GM23338 (cell line): ENCODE measurements around the gene DEPDC5. TPM values are rescaled to one million over a fixed set of nuclear protein-coding genes. Genes with fewer than 3 reads are reported as not detected.
A peak's percentile ranks its signal among the peaks of the same experiment; 100 is the strongest.

Experiments
- ATAC-seq: fragments of 200-7000 bp; cut with Tn5 transposase; 3 replicates; pipeline ENCODE4 v1.9.1; 2020
- DNase-seq: peaks from one replicate; pipeline ENCODE4 v3.0.0-alpha.2; 2015; ENCODE audit warnings: low spot score
- H2AFZ ChIP-seq: fragments of 200-600 bp; sonication (generic); 2 replicates; pipeline ENCODE4 v1.8.0; 2016; ENCODE audit warnings: antibody characterized with exemption, mild to moderate bottlenecking, moderate library complexity
- H3F3A ChIP-seq: fragments of 200-600 bp; sonication (generic); replicated peaks from 2 replicates; pipeline ENCODE4 v1.8.0; 2017; ENCODE audit warnings: antibody characterized with exemption, mixed run types, low read depth
- H3K27ac ChIP-seq: fragments of 200-600 bp; sonication (generic); 2 replicates; pipeline ENCODE4 v1.6.1; 2016; ENCODE audit warnings: low read depth
- H3K27me3 ChIP-seq: fragments of 200-600 bp; sonication (generic); 2 replicates; pipeline ENCODE4 v1.8.0; 2016; ENCODE audit warnings: mild to moderate bottlenecking, mixed run types, moderate library complexity; ENCODE audit not compliant: insufficient read depth
- H3K36me3 ChIP-seq: fragments of 200-600 bp; sonication (generic); 2 replicates; pipeline ENCODE4 v1.8.0; 2016; ENCODE audit warnings: mild to moderate bottlenecking; ENCODE audit not compliant: insufficient read depth
- H3K4me1 ChIP-seq: fragments of 200-600 bp; sonication (generic); 2 replicates; pipeline ENCODE4 v1.8.0; 2016; ENCODE audit warnings: mild to moderate bottlenecking, moderate library complexity; ENCODE audit not compliant: insufficient read depth
- H3K4me2 ChIP-seq: fragments of 200-600 bp; sonication (generic); 2 replicates; pipeline ENCODE4 v1.7.1; 2017; ENCODE audit warnings: mixed run types
- H3K4me3 ChIP-seq: fragments of 200-600 bp; sonication (generic); 2 replicates; pipeline ENCODE4 v1.6.1; 2016; ENCODE audit warnings: mixed run types
- H3K79me2 ChIP-seq: fragments of 200-600 bp; sonication (generic); replicated peaks from 2 replicates; pipeline ENCODE4 v1.8.0; 2017; ENCODE audit warnings: mild to moderate bottlenecking; ENCODE audit not compliant: insufficient read depth
- H3K9me2 ChIP-seq: fragments of 200-600 bp; sonication (generic); 2 replicates; pipeline ENCODE4 v1.8.0; 2017; ENCODE audit not compliant: insufficient read depth
- H4K20me1 ChIP-seq: fragments of 200-600 bp; sonication (generic); replicated peaks from 2 replicates; pipeline ENCODE4 v1.8.0; 2017; ENCODE audit warnings: mild to moderate bottlenecking; ENCODE audit not compliant: insufficient read depth
- H3K27ac Mint-ChIP-seq: 2 replicates; pipeline ENCODE4 v1.8.0; 2020; ENCODE audit warnings: inconsistent platforms, mild to moderate bottlenecking, moderate library complexity, mixed read lengths
- H3K27me3 Mint-ChIP-seq: 3 replicates; pipeline ENCODE4 v1.8.0; 2022; ENCODE audit warnings: low read depth, mild to moderate bottlenecking, moderate library complexity, mixed read lengths, inconsistent platforms; ENCODE audit not compliant: insufficient read depth, poor library complexity
- H3K36me3 Mint-ChIP-seq: 3 replicates; pipeline ENCODE4 v1.8.0; 2021; ENCODE audit warnings: low read depth, mild to moderate bottlenecking, inconsistent platforms, moderate library complexity, mixed read lengths
- H3K4me1 Mint-ChIP-seq: 3 replicates; pipeline ENCODE4 v1.8.0; 2020; ENCODE audit warnings: mild to moderate bottlenecking, inconsistent platforms, mixed read lengths
- H3K4me3 Mint-ChIP-seq: 3 replicates; pipeline ENCODE4 v1.8.0; 2021; ENCODE audit warnings: moderate library complexity, mild to moderate bottlenecking, inconsistent platforms, mixed read lengths
- H3K9me3 Mint-ChIP-seq: 3 replicates; pipeline ENCODE4 v1.8.0; 2020; ENCODE audit warnings: moderate library complexity, mild to moderate bottlenecking, inconsistent platforms, mixed read lengths
- CREB1 ChIP-seq: fragments of 250-450 bp; sonication (Bioruptor Pico); IDR thresholded peaks from 2 replicates; pipeline ENCODE4 v1.5.0; 2020; ENCODE audit warnings: low read depth, mild to moderate bottlenecking, moderate library complexity
- EZH2 ChIP-seq: fragments of 200-600 bp; sonication (generic); IDR thresholded peaks from one replicate; pipeline ENCODE4 v1.8.0; 2017; ENCODE audit warnings: antibody characterized with exemption, mild to moderate bottlenecking, low read depth; ENCODE audit not compliant: unreplicated experiment
- EZH2phosphoT487 ChIP-seq: fragments of 200-600 bp; sonication (generic); IDR thresholded peaks from one replicate; pipeline ENCODE4 v1.8.1; 2018; ENCODE audit warnings: antibody characterized with exemption; ENCODE audit not compliant: unreplicated experiment
- JUNB ChIP-seq: IDR thresholded peaks from one replicate; pipeline ENCODE4 v1.6.1; 2016; ENCODE audit warnings: antibody characterized with exemption; ENCODE audit not compliant: unreplicated experiment
- NANOG ChIP-seq: IDR thresholded peaks from 2 replicates; pipeline ENCODE4 v1.6.1; 2016; ENCODE audit warnings: antibody characterized with exemption, borderline replicate concordance
- POLR2AphosphoS5 ChIP-seq: IDR thresholded peaks from 2 replicates; pipeline ENCODE4 v1.6.1; 2016; ENCODE audit warnings: antibody characterized with exemption, low read depth
- STAT1 ChIP-seq: IDR thresholded peaks from one replicate; pipeline ENCODE4 v1.6.1; 2016; ENCODE audit warnings: antibody characterized with exemption; ENCODE audit not compliant: unreplicated experiment
- ZNF114 ChIP-seq: fragments of 250-450 bp; sonication (Bioruptor Pico); IDR thresholded peaks from 2 replicates; pipeline ENCODE4 v1.5.0; 2020; ENCODE audit warnings: mild to moderate bottlenecking, moderate library complexity
- ZNF331 ChIP-seq: fragments of 250-450 bp; sonication (Bioruptor Pico); IDR thresholded peaks from 2 replicates; pipeline ENCODE4 v1.5.0; 2020; ENCODE audit warnings: low read depth, mild to moderate bottlenecking, moderate library complexity
- polyA plus RNA-seq: library from polyadenylated mRNA; unstranded; fragments of >200 nt; fragmentation: Nextera tagmentation; extraction: Ambion mirVana; gene quantifications from 2 replicates; pipeline ENCODE4 v1.2.1, GENCODE V29; 2016
- total RNA-seq: library from RNA; depleted of rRNA; stranded (reverse); fragments of >200 nt; shearing (Covaris generic); gene quantifications from 2 replicates; pipeline ENCODE4 v1.2.3, GENCODE V29; 2014
- TF ChIP-seq, protein P1 (sequence below), 2 experiments: fragments of 200-600 bp in 1 of 2; sonication (generic) in 1 of 2; conservative IDR thresholded peaks; 2 replicates each; pipeline versions ENCODE4 v1.5.1 to v1.6.1; 2016 to 2017; ENCODE audit warnings: antibody characterized with exemption in 2 of 2, low read depth in 2 of 2, mild to moderate bottlenecking in 2 of 2, moderate library complexity in 1 of 2
- TF ChIP-seq, protein P2 (sequence below): IDR thresholded peaks from 2 replicates; pipeline ENCODE4 v1.6.1; 2016; ENCODE audit warnings: antibody characterized with exemption
- TF ChIP-seq, protein P3 (sequence below): IDR thresholded peaks from one replicate; pipeline ENCODE4 v1.6.1; 2018; ENCODE audit warnings: antibody characterized with exemption; ENCODE audit not compliant: unreplicated experiment
- TF ChIP-seq, protein P4 (sequence below): fragments of 250-450 bp; sonication (Bioruptor Pico); IDR thresholded peaks from 2 replicates; pipeline ENCODE4 v1.5.0; 2020; ENCODE audit warnings: mild to moderate bottlenecking, moderate library complexity

DEPDC5 gene
- total and polyA plus RNA-seq, 2 experiments from 2014 or later, result 18.7 to 19.7 TPM

DNA sequence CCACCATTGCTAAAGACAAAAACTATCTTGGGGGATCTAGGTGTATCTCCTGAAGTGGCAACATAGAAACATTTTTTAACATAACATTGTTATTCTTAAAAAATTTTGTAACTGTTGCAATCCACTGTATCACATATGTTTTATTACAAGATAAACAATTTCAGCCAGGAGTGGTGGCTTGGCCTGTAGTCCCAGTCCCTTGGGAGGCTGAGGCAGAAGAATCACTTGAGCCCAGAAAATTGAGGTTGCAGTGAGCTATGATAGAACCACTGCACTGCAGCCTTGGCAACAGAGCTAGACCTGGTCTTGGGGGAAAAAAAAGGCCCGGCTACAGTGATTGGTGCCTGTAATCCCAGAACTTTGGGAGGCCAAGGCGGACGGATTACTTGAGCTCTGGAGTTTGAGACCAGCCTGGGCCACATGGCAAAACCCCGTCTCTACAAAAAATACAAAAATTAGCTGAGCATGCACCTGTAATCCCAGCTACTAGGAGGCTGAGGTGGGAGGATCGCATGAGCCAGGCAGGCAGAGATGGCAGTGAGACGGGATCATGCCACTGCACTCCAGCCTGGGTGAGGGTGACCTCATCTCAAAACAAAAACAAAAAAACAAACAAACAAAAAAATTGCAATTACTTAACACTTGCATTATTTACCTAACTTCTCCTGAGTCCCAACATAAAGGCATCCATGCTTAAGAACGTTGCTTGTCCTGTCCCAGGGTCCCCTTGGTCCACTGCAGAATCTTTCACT, 1.5 kb upstream of the DEPDC5 start:
- H3K4me3 ChIP-seq, result peak overlapping the region; percentile 58
- DNase-seq (no peak), ATAC-seq (no peak)
- peaks cover 39% of the 10 kb centered on the region for H3K4me1 ChIP-seq
- H3K36me3 Mint-ChIP-seq, result peaks cover 7% of the 10 kb centered on the region
- TF ChIP-seq, protein P1, sequence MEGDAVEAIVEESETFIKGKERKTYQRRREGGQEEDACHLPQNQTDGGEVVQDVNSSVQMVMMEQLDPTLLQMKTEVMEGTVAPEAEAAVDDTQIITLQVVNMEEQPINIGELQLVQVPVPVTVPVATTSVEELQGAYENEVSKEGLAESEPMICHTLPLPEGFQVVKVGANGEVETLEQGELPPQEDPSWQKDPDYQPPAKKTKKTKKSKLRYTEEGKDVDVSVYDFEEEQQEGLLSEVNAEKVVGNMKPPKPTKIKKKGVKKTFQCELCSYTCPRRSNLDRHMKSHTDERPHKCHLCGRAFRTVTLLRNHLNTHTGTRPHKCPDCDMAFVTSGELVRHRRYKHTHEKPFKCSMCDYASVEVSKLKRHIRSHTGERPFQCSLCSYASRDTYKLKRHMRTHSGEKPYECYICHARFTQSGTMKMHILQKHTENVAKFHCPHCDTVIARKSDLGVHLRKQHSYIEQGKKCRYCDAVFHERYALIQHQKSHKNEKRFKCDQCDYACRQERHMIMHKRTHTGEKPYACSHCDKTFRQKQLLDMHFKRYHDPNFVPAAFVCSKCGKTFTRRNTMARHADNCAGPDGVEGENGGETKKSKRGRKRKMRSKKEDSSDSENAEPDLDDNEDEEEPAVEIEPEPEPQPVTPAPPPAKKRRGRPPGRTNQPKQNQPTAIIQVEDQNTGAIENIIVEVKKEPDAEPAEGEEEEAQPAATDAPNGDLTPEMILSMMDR (conservative IDR thresholded peaks at IDR 0.05; ENCODE audit: low read depth in 2 of 2), result no peak
- TF ChIP-seq, protein P2, sequence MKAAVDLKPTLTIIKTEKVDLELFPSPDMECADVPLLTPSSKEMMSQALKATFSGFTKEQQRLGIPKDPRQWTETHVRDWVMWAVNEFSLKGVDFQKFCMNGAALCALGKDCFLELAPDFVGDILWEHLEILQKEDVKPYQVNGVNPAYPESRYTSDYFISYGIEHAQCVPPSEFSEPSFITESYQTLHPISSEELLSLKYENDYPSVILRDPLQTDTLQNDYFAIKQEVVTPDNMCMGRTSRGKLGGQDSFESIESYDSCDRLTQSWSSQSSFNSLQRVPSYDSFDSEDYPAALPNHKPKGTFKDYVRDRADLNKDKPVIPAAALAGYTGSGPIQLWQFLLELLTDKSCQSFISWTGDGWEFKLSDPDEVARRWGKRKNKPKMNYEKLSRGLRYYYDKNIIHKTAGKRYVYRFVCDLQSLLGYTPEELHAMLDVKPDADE, result no peak
- no peak for TF ChIP-seq JUNB
- TF ChIP-seq ZNF331 (CRISPR knock-in tag), result no peak
- TF ChIP-seq STAT1, result no peak
- TF ChIP-seq, protein P3, sequence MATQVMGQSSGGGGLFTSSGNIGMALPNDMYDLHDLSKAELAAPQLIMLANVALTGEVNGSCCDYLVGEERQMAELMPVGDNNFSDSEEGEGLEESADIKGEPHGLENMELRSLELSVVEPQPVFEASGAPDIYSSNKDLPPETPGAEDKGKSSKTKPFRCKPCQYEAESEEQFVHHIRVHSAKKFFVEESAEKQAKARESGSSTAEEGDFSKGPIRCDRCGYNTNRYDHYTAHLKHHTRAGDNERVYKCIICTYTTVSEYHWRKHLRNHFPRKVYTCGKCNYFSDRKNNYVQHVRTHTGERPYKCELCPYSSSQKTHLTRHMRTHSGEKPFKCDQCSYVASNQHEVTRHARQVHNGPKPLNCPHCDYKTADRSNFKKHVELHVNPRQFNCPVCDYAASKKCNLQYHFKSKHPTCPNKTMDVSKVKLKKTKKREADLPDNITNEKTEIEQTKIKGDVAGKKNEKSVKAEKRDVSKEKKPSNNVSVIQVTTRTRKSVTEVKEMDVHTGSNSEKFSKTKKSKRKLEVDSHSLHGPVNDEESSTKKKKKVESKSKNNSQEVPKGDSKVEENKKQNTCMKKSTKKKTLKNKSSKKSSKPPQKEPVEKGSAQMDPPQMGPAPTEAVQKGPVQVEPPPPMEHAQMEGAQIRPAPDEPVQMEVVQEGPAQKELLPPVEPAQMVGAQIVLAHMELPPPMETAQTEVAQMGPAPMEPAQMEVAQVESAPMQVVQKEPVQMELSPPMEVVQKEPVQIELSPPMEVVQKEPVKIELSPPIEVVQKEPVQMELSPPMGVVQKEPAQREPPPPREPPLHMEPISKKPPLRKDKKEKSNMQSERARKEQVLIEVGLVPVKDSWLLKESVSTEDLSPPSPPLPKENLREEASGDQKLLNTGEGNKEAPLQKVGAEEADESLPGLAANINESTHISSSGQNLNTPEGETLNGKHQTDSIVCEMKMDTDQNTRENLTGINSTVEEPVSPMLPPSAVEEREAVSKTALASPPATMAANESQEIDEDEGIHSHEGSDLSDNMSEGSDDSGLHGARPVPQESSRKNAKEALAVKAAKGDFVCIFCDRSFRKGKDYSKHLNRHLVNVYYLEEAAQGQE, result no peak
- no peak for TF ChIP-seq EZH2phosphoT487
- TF ChIP-seq EZH2, result no peak
- TF ChIP-seq ZNF114 (CRISPR knock-in tag), result no peak
- TF ChIP-seq NANOG, result no peak
- TF ChIP-seq, protein P4, sequence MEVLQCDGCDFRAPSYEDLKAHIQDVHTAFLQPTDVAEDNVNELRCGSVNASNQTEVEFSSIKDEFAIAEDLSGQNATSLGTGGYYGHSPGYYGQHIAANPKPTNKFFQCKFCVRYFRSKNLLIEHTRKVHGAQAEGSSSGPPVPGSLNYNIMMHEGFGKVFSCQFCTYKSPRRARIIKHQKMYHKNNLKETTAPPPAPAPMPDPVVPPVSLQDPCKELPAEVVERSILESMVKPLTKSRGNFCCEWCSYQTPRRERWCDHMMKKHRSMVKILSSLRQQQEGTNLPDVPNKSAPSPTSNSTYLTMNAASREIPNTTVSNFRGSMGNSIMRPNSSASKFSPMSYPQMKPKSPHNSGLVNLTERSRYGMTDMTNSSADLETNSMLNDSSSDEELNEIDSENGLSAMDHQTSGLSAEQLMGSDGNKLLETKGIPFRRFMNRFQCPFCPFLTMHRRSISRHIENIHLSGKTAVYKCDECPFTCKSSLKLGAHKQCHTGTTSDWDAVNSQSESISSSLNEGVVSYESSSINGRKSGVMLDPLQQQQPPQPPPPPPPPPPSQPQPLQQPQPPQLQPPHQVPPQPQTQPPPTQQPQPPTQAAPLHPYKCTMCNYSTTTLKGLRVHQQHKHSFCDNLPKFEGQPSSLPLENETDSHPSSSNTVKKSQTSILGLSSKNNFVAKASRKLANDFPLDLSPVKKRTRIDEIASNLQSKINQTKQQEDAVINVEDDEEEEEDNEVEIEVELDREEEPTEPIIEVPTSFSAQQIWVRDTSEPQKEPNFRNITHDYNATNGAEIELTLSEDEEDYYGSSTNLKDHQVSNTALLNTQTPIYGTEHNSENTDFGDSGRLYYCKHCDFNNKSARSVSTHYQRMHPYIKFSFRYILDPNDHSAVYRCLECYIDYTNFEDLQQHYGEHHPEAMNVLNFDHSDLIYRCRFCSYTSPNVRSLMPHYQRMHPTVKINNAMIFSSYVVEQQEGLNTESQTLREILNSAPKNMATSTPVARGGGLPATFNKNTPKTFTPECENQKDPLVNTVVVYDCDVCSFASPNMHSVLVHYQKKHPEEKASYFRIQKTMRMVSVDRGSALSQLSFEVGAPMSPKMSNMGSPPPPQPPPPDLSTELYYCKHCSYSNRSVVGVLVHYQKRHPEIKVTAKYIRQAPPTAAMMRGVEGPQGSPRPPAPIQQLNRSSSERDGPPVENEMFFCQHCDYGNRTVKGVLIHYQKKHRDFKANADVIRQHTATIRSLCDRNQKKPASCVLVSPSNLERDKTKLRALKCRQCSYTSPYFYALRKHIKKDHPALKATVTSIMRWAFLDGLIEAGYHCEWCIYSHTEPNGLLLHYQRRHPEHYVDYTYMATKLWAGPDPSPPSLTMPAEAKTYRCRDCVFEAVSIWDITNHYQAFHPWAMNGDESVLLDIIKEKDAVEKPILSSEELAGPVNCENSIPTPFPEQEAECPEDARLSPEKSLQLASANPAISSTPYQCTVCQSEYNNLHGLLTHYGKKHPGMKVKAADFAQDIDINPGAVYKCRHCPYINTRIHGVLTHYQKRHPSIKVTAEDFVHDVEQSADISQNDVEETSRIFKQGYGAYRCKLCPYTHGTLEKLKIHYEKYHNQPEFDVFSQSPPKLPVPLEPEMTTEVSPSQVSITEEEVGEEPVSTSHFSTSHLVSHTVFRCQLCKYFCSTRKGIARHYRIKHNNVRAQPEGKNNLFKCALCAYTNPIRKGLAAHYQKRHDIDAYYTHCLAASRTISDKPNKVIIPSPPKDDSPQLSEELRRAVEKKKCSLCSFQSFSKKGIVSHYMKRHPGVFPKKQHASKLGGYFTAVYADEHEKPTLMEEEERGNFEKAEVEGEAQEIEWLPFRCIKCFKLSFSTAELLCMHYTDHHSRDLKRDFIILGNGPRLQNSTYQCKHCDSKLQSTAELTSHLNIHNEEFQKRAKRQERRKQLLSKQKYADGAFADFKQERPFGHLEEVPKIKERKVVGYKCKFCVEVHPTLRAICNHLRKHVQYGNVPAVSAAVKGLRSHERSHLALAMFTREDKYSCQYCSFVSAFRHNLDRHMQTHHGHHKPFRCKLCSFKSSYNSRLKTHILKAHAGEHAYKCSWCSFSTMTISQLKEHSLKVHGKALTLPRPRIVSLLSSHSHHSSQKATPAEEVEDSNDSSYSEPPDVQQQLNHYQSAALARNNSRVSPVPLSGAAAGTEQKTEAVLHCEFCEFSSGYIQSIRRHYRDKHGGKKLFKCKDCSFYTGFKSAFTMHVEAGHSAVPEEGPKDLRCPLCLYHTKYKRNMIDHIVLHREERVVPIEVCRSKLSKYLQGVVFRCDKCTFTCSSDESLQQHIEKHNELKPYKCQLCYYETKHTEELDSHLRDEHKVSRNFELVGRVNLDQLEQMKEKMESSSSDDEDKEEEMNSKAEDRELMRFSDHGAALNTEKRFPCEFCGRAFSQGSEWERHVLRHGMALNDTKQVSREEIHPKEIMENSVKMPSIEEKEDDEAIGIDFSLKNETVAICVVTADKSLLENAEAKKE (CRISPR knock-in tag), result no peak
- TF ChIP-seq CREB1 (CRISPR knock-in tag), result no peak
- no peak for TF ChIP-seq POLR2AphosphoS5
- peaks cover 43% of the 10 kb centered on the region for H3K4me1 Mint-ChIP-seq
- H3F3A ChIP-seq, result peaks cover 24% of the 10 kb centered on the region
- H3K36me3 ChIP-seq, result no peaks in the 10 kb centered on the region
- peak overlapping the region; percentile 86 for H3K4me2 ChIP-seq
- peak overlapping the region; percentile 98 for H3K27ac ChIP-seq
- H3K79me2 ChIP-seq, result peaks cover 43% of the 10 kb centered on the region
- no peaks in the 10 kb centered on the region for H3K9me2 ChIP-seq
- no peaks in the 10 kb centered on the region for H3K27me3 ChIP-seq
- no peaks in the 10 kb centered on the region for H4K20me1 ChIP-seq
- no peaks in the 10 kb centered on the region for H3K9me3 Mint-ChIP-seq
- H2AFZ ChIP-seq, result peak overlapping the region; percentile 34; the same call in 1 of the 2 replicates
- H3K27me3 Mint-ChIP-seq, result peaks cover 5% of the 10 kb centered on the region
- H3K27ac Mint-ChIP-seq, result peak overlapping the region; percentile 100
- H3K4me3 Mint-ChIP-seq, result peak overlapping the region; percentile 93
